CD4-positive, alpha-beta T cell treated with Interleukin-2 at 100 ng/mL for 4 hours (primary cell): Measurements from ENCODE around the gene DDI2.
"Not testable (repeated sequence)": the region's sequence is repeated elsewhere in the genome, so short reads cannot be mapped to it uniquely, and the experiment has no call there.

Experiments used
- DNase-seq: peaks from one replicate; pipeline ENCODE4 v3.0.0-alpha.2; 2020; ENCODE audit warnings: low spot score

DDI2 gene

GRCh38 chr1:15678578-15678977 lies 61.3 kb downstream of the DDI2 start:
- no peak for DNase-seq

- DNase-seq = no peak
Observed at GRCh38 chr1:15680131-15680530, 62.9 kb downstream of the DDI2 start.

GRCh38 chr1:15680561-15681348 lies 63.5 kb downstream of the DDI2 start:
- no peak for DNase-seq

GRCh38 chr1:15681349-15682292 lies 64.4 kb downstream of the DDI2 start:
- no peak for DNase-seq

GRCh38 chr1:15682936-15683341 lies 65.7 kb downstream of the DDI2 start:
- no peak for DNase-seq

- DNase-seq = no peak
Observed at GRCh38 chr1:15683345-15684039, 66.2 kb downstream of the DDI2 start.

- DNase-seq = peak; percentile 43
Observed at GRCh38 chr1:15684042-15684461, 66.8 kb downstream of the DDI2 start, which contains the start of gene PLEKHM2. PLEKHM2 (plus strand) TSS chr1:15684320; CDS start chr1:15684559, 239 bp downstream.

GRCh38 chr1:15684468-15685291 lies 67.4 kb downstream of the DDI2 start:
- peak; percentile 57 for DNase-seq

- no peak for DNase-seq
Observed at GRCh38 chr1:15685820-15686219, 68.6 kb downstream of the DDI2 start.

- DNase-seq = no peak
Observed at GRCh38 chr1:15687446-15687845, 70.2 kb downstream of the DDI2 start.

GRCh38 chr1:15690317-15690716 lies 73.1 kb downstream of the DDI2 start:
- no peak for DNase-seq

GRCh38 chr1:15691434-15692032 lies 74.3 kb downstream of the DDI2 start:
- DNase-seq = no peak

GRCh38 chr1:15692121-15692682 lies 74.9 kb downstream of the DDI2 start:
- DNase-seq = no peak

- no peak for DNase-seq
Observed at GRCh38 chr1:15693371-15693770, 76.1 kb downstream of the DDI2 start.

- peak; percentile 39 for DNase-seq
Observed at GRCh38 chr1:15696956-15697521, 79.8 kb downstream of the DDI2 start.

- no peak for DNase-seq
Observed at GRCh38 chr1:15698201-15698600, 80.9 kb downstream of the DDI2 start.

GRCh38 chr1:15699321-15699720 lies 82.1 kb downstream of the DDI2 start:
- not testable (repeated sequence) for DNase-seq

GRCh38 chr1:15700508-15700907 lies 83.2 kb downstream of the DDI2 start:
- no peak for DNase-seq

- no peak for DNase-seq
Observed at GRCh38 chr1:15701784-15702183, 84.5 kb downstream of the DDI2 start.
